Stimulated activated CD4-positive, alpha-beta T cell treated with anti-CD3 and anti-CD28 coated beads, TNF-alpha, amount 100 ng/mL, for 1 hour (primary cell): ENCODE measurements around the gene SDHB.

Experiments
- DNase-seq, 3 donors: peaks; one replicate each; pipeline ENCODE4 v3.0.0-alpha.2; 2020; ENCODE audit warnings: low read depth in 3 of 3, low spot score in 1 of 3

The SDHB gene

DNA sequence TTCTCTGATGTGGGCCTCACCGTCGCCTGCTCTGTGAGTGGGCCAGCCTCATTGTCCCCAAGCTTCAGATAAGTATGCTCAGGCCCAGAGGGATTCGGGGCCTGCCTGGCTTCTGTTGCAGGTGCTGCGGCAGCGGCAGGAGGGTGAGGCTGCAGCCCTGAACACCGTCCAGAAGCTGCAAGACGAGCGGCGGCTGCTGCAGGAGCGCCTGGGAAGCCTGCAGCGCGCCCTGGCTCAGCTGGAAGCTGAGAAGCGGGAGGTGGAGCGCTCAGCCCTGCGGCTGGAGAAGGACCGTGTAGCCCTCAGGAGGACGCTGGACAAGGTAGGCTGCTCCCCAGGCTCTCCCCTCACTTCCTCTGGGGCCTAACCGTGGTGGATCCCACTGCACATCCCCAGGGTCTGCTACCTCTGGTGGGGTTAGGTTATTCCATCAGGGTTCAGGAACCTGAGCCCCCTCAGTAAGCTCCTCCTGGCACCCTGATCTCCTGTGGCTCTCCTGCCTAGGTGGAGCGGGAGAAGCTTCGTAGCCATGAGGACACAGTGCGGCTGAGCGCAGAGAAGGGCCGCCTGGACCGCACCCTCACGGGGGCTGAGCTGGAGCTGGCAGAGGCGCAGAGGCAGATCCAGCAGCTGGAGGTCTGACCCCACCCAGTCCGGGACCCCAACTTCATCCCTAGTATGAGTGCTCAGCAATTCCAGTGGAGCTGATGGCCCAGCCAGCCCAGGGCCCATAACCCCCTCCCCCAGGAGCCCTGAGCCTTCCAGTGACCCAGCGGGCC, 83.5 kb downstream of the SDHB start:
- DNase-seq = no peak

DNA sequence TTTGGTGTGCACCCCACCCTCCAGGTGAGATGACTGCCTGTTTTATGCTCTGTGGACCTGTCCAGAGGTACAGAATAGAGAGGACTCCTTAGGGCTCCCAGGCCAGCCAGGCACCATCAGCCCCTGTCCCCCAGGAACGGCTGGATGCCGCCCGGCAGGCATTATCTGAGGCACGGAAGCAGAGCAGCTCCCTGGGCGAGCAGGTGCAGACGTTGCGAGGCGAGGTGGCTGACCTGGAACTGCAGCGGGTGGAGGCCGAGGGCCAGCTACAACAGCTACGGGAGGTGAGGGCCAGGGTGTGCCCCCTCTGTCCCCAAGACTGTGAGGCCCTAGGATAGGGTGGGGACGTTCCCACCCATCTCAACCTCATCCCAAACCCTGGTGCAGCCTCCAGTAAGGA, 84.2 kb downstream of the SDHB start:
- no peak for DNase-seq

DNA sequence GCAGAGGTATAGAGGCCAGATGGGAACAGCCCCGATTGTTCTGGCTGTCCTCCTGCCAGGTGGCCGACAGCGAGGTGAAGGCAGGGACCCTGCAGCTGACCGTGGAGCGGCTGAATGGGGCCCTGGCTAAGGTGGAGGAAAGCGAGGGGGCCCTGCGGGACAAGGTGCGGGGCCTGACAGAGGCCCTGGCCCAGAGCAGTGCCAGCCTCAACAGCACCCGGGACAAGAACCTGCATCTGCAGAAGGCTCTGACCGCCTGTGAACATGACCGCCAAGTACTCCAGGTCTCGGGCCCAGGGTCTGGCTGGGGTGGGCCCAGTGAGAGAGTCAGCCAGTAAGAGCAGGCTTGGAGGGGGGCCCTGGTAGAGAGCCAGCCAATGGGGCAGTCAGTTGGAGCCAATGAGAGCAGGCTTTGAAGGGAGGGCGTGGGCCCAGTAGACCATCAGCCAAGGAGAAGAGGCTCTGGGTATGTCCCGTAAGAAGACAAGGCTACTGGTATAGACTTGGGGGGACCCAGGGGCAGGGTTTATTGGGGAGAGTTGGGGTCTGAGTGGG, 84.7 kb downstream of the SDHB start:
- DNase-seq = no peak
